Mesothelial cell of epicardium (in vitro differentiated cells): Measurements from ENCODE around the gene DPYD. TPM values are rescaled to one million over a fixed set of nuclear protein-coding genes. Genes with fewer than 3 reads are reported as not detected.

Source experiments
- DNase-seq, 2 experiments: peaks; one replicate each; pipeline ENCODE4 v3.0.0; 2021; ENCODE audit warnings: low spot score in 2 of 2; ENCODE audit not compliant: unreplicated experiment in 2 of 2
- H3K27ac Mint-ChIP-seq: 2 replicates; pipeline ENCODE4 v1.8.0; 2021; ENCODE audit warnings: mixed read lengths
- H3K27me3 Mint-ChIP-seq: 2 replicates; pipeline ENCODE4 v1.8.0; 2021; ENCODE audit warnings: low read depth, mixed read lengths
- H3K36me3 Mint-ChIP-seq: 2 replicates; pipeline ENCODE4 v1.8.0; 2021; ENCODE audit warnings: mixed read lengths
- H3K4me1 Mint-ChIP-seq: 2 replicates; pipeline ENCODE4 v1.8.0; 2021; ENCODE audit warnings: mixed read lengths
- H3K4me3 Mint-ChIP-seq: 2 replicates; pipeline ENCODE4 v1.8.0; 2021; ENCODE audit warnings: mild to moderate bottlenecking, moderate library complexity, mixed read lengths
- H3K9me3 Mint-ChIP-seq: 2 replicates; pipeline ENCODE4 v1.8.0; 2021; ENCODE audit warnings: mixed read lengths
- total RNA-seq: library from RNA; stranded (reverse); gene quantifications from 3 replicates; pipeline ENCODE4 v1.2.1, GENCODE V29; 2021
- TF ChIP-seq, protein P1 (sequence below): fragments of 200-600 bp; sonication (generic); IDR thresholded peaks from one replicate; pipeline ENCODE4 v1.5.0; 2021; ENCODE audit warnings: antibody characterized with exemption; ENCODE audit not compliant: unreplicated experiment

Gene DPYD
- total RNA-seq, 1 donor from 2014 or later = 13.3 TPM

DNA sequence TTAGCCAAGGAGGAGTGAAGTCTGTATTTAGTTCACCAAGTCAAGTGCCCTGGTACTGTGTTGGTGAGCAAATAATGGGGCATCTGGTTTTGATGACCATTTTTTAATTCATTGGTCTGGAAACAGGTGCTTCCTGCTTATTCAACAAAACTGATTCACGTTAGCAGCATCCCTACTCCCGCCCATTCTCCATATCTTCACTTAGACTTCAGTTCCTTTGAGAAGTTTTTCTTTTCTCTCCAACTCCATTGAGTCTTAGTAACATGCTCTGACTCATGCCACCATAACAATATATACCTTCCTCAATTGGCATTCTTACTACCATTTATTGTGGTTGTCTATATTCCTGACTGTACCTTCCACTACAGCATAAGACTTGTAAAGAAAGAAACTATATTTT, 468.9 kb downstream of the DPYD start:
- H3K36me3 Mint-ChIP-seq = no peaks in the 10 kb centered on the region
- no peak for DNase-seq
- H3K27me3 Mint-ChIP-seq = no peaks in the 10 kb centered on the region
- no peak overlapping the region for H3K27ac Mint-ChIP-seq
- TF ChIP-seq, protein P1, sequence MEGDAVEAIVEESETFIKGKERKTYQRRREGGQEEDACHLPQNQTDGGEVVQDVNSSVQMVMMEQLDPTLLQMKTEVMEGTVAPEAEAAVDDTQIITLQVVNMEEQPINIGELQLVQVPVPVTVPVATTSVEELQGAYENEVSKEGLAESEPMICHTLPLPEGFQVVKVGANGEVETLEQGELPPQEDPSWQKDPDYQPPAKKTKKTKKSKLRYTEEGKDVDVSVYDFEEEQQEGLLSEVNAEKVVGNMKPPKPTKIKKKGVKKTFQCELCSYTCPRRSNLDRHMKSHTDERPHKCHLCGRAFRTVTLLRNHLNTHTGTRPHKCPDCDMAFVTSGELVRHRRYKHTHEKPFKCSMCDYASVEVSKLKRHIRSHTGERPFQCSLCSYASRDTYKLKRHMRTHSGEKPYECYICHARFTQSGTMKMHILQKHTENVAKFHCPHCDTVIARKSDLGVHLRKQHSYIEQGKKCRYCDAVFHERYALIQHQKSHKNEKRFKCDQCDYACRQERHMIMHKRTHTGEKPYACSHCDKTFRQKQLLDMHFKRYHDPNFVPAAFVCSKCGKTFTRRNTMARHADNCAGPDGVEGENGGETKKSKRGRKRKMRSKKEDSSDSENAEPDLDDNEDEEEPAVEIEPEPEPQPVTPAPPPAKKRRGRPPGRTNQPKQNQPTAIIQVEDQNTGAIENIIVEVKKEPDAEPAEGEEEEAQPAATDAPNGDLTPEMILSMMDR = no peak
- no peak overlapping the region for H3K4me3 Mint-ChIP-seq
- H3K9me3 Mint-ChIP-seq = no peaks in the 10 kb centered on the region
- peaks cover 22% of the 10 kb centered on the region for H3K4me1 Mint-ChIP-seq

DNA sequence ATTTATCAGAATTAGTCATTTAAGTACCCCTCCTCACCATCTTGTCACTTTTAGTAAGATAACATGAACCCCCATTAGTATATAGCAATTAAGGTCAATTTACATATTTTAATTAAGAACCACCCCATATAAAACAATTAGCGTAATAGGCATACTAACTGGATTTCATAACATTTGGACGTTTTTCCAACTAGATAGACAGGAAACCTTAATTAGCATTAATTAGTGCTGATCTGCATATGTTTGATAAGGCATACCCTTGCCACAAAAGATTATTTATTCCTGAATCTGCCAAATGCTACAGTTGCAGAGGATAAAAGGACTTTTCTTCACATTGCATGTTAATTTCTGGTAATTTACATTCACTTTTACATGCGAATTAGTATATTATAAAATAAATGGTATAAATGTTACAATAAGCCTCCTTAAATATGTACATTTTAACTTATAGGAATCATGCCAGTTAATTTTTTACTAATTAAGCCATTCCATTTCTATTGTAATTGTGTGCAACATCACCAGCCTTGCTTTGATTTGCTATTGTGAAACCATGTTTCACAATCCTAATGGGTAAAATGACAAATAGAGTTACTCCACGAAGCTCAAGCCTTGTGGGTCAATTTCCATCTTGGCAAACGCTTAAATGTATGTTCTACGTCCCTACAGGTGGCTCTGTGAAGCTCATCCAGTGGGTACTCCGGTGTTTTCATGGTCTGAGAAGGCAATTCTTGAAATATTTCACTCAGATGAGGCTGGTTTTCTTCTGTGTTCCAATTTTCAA, 469.6 kb downstream of the DPYD start:
- H3K27me3 Mint-ChIP-seq = no peaks in the 10 kb centered on the region
- H3K36me3 Mint-ChIP-seq = no peaks in the 10 kb centered on the region
- no peak for DNase-seq
- H3K9me3 Mint-ChIP-seq = no peaks in the 10 kb centered on the region
- H3K4me3 Mint-ChIP-seq = no peak overlapping the region
- TF ChIP-seq, protein P1 = no peak
- H3K4me1 Mint-ChIP-seq = peaks cover 15% of the 10 kb centered on the region
- no peak overlapping the region for H3K27ac Mint-ChIP-seq

DNA sequence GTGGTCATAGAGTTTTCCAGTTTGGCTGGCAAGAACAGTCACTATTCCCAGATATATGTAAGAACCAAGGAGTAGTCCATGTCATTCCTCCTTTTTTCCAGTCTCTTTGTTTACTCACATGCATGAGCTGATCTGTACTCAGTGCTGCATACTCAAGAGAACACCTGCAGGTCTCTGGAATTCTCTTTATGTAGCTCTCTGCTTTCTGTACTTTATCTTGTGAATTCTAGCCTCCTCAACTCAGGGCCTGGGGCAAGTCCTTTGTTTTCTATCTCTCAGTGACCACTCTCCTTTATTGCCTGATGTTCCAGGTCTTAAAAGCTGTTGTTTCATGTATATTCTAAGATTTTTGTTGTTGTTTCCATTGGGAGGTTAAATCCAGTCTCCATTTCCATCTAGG, 478.9 kb downstream of the DPYD start:
- DNase-seq = no peak
- TF ChIP-seq, protein P1 = no peak
- peaks cover 2% of the 10 kb centered on the region for H3K36me3 Mint-ChIP-seq
- H3K9me3 Mint-ChIP-seq = peaks cover 18% of the 10 kb centered on the region
- H3K4me1 Mint-ChIP-seq = peaks cover 11% of the 10 kb centered on the region
- no peak overlapping the region for H3K27ac Mint-ChIP-seq
- H3K4me3 Mint-ChIP-seq = no peak overlapping the region
- H3K27me3 Mint-ChIP-seq = no peaks in the 10 kb centered on the region

DNA sequence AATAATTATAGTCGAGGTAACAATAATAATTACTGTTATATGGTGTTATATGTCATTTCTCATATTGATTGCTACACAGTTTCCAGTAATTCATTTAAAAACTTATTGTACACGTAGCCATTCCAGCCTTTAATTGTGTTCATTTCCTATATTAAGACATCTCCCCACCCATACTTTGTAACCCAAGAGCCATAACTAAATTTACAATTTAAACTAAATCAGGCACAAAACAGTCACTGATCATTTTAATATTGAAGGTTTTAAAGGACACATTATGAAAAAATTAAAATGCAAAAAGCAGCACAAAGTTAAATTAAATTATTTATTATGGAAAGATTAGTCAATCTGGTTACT, 487.0 kb downstream of the DPYD start:
- Mint-ChIP-seq H3K27ac (peak overlapping the region; percentile 71), H3K36me3 (no peaks in the 10 kb centered on the region), H3K4me1 (peaks cover 20% of the 10 kb centered on the region), H3K4me3 (no peak overlapping the region), H3K9me3 (peaks cover 13% of the 10 kb centered on the region), H3K27me3 (no peaks in the 10 kb centered on the region)
- DNase-seq = no peak
- TF ChIP-seq, protein P1 = no peak

DNA sequence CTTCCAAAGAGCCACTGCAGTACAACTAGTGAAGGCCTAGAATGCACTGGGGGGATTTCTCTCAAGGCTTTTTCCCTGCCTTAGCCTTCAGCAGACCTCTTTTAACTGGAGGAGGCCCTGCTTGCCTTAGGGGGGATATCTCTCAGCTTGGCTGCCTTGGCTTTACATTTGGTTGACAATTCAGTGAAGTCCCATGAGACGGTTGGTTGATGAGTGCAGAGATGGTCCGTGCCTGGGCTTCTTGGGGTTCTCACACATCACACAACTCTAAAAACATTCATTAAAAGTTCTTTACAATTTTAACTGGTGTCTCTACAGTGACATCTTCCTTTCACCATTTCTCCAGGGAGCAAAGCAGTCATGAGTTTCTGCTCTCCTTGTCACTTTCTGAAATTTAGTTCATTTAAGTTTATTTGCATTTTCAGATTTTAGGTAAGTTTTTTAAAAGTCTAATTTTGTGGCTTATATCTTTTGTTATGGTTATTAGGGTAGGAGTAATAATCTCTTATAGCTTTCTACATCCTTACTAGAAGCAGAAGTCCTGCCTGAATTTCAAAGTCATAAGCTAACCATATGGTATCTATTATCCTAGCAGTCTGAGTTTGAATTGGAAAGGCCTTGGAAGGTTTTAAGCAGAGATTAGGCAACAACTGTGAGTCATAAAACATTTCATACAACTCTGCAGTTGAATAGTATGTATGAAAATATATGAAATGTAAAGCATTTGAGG, 487.6 kb downstream of the DPYD start:
- Mint-ChIP-seq H3K4me3 (no peak overlapping the region), H3K36me3 (no peaks in the 10 kb centered on the region), H3K27me3 (no peaks in the 10 kb centered on the region), H3K9me3 (peaks cover 13% of the 10 kb centered on the region), H3K4me1 (peaks cover 20% of the 10 kb centered on the region), H3K27ac (peak overlapping the region; percentile 71)
- TF ChIP-seq, protein P1 = no peak
- no peak for DNase-seq
